GM18508 (cell line): ENCODE measurements around the gene ULK4.
"Not testable (repeated sequence)": the region's sequence is repeated elsewhere in the genome, so short reads cannot be mapped to it uniquely, and the experiment has no call there.

ENCODE experiments used
- ATAC-seq: cut with Tn5 transposase; IDR thresholded peaks from one replicate; pipeline ENCODE4 v1.9.1; 2021; ENCODE audit warnings: moderate number of reproducible peaks; ENCODE audit not compliant: insufficient read depth, unreplicated experiment

The ULK4 gene

DNA sequence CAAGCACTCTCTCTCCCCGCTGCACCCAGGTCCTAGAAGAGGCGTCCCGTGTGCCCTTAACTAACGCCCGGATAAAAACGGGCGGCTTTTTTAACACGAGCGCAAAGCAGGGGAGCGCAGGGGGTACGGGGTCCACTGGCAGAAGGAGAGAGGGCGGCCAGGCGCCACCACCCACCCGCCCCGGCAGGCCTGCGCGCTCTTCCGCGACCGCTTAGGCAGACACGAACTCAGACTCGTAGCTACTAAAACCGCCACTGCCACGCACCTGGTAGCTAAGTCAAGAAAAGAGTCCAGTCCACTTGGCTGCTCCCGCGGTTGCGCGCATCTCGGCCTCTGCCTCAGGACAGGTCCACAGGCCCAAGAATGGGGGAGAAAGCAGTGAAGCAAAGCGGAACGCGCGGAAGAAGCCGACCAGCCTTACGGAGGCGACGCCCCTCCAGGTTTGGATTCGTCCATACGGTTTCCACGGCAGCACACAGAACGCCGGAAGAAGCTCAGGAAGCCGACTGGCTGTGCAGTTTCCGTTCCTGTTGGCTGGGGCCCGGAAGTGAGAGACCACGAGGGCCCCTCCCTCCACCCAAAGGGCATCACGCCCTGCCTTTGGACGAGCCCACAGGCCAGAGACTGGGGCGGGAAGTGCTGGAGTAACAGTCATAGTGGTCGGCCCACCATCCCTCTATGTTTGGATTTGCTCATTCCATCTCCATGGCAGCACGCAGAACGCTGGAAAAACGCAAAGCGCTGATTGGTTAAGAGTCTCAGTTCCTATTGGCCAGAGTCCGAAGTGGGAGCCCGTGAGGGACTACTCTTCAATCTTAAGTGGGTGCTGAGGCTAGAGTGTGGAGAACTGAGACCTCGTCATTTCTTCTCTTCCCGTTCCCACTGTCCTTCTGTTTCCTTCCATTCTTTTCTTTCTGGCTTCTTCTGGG, at the start of gene ULK4:
Gene ULK4 (minus strand): TSS at position 353 of the 929 bp plus-strand sequence. CDS start 7,344 bp downstream, outside the sequence.
- ATAC-seq = peak; percentile 90

GRCh38 chr3:42010530-42010929, 48.6 kb upstream of the ULK4 start:
- no peak for ATAC-seq

- ATAC-seq = no peak
These were observed 47.6 kb upstream of the ULK4 start for GRCh38 chr3:42009456-42009855.

DNA sequence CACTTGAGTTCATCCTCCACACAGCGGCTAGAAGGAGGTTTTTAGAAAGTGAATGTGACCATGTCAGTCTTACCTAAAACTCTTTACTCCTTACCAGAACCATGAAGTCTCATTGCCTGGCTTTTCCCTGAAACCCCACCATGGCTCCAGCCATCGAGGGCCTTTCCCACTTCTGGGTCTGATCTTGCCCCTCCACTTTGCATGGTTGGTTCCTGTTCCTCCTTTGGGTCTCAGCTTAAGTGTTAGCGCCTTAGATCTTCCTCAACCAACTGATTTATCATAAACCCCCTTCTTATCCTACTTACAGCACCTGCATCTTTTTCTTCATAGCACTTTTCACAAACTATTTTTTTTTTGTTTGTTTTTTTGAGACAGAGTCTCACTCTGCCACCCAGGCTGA, 45.9 kb upstream of the ULK4 start:
- no peak for ATAC-seq

DNA sequence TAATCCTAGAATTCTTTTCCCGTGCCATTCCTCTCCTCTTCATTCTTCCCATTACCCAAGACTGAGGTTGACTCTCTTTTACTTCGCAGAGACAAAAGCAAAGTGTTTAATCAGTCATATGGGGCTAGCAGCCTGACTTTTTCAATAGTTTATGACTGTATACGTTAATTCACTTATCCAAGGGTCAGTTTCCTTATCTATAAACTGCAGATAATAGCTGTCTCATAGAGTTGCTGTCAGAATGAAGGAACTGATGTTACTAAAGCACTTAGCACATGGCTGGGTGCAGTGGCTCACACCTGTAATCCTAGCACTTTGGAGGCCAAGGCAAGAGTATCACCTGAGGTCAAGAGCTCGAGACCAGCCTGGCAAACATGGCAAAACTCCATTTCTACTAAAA, 43.5 kb upstream of the ULK4 start:
- no peak for ATAC-seq

DNA sequence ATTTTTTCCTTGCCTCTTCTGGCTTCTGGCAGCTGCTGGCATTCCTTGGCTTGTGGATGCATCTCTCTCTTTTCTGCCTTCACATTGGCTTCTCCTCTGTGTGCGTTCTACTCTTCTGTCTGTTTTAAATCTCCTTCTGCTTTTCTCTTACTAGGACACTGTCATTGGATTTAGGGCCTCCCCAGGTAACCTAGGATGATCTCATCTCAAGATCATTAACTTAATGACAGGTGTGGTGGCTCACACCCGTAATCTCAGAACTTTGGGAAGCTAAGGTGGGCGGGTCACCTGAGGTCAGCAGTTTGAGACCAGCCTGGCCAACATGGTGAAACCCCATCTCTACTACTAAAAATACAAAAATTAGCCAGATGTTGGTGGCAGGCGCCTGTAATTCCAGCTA, 40.9 kb upstream of the ULK4 start:
- ATAC-seq = no peak

- no peak for ATAC-seq
These were observed 39.9 kb upstream of the ULK4 start for GRCh38 chr3:42001777-42002176.

DNA sequence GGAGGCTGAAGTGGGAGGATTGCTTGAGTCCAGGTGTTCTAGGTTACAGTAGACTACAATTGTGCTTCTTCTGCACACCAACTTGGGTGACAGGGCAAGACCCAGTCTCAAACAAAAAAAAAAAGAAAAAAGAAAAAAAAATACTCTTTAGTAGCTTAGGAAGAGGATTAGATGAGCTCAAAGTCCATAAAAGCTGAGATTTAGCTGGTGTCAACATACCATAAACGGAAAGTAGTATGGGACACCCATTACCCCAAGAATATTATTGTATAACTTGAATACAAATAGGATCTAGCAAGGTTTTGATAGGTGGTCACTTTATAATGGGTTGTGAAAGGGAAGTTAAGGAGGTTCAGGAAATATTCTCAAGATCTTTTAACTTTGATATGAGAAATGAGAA, 38.0 kb upstream of the ULK4 start:
- ATAC-seq = no peak

- ATAC-seq = no peak
These were observed 36.0 kb upstream of the ULK4 start for GRCh38 chr3:41997702-41998550.

- ATAC-seq = no peak
These were observed 29.5 kb upstream of the ULK4 start for GRCh38 chr3:41991437-41991836.

- ATAC-seq = no peak
These were observed 27.6 kb upstream of the ULK4 start for GRCh38 chr3:41989518-41989917.

DNA sequence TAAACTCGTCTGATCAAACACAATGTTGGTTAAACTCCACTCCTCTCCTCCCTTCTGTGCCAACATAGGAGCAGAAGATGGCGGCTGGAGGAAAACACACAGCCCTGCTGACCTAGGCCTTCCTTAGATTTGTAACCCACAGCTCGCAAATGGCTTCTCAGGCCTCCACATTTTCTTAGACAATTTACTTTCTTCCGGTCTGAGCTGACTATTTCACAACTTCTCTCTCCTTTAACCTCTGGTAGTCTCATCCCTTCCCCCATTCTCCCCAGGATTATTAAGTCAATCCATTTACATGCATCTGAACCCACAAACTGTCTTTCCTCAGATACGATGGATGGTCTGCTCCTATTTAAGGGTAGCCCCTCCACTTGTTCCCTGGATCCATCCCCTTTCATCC, 25.7 kb upstream of the ULK4 start:
- ATAC-seq = no peak

DNA sequence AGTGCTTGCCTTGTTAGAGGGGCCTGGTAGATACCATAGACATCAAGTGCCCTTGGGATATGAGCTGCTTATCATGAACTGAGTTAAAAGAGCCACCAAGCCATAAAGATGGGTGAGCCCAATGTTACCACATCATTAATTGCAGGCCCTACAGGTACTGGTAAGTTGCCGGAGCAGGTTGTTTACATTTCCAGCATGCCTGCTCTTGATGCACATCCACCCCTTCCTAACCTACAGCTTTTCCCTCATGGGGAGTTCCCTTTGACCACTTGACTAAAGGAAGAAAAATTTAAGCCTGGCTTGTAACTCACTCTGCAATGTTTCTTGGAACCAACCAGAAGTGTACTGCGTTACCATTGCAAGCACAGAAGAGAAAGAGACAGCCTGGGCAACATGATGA, 24.7 kb upstream of the ULK4 start:
- no peak for ATAC-seq

GRCh38 chr3:41985018-41985417, 23.1 kb upstream of the ULK4 start:
- no peak for ATAC-seq

DNA sequence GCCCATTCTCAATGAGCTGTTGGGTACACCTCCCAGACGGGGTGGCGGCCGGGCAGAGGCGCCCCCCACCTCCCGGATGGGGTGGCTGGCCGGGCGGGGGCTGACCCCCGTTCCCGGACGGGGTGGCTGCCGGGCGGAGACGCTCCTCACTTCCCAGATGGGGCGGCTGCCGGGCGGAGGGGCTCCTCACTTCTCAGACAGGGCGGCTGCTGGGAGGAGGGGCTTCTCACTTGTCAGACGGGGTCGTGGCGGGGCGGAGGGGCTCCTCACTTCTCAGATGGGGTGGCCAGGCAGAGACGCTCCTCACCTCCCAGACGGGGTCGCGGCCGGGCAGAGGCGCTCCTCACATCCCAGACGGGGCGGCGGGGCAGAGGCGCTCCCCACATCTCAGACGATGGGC, 21.2 kb upstream of the ULK4 start:
- ATAC-seq = not testable (repeated sequence)

DNA sequence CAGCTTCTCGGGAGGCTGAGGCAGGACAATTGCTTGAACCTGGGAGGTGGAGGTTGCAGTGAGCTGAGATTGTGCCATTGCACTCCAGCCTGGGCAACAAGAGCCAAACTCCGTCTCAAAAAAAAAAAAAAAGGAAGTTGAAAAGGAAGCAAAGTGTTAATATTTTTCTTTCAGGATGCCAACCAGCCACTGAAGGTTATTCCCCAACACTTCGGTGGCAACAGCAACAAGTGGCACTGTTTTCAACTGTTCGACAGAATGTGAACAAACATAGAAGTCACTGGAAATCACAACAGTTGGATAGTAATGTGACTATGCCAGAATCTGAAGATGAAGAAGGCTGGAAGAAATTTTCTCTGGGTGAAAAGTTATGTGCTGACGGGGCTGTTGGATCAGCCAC, 15.5 kb upstream of the ULK4 start:
- ATAC-seq = not testable (repeated sequence)

GRCh38 chr3:41975416-41976103, 13.7 kb upstream of the ULK4 start:
- no peak for ATAC-seq

DNA sequence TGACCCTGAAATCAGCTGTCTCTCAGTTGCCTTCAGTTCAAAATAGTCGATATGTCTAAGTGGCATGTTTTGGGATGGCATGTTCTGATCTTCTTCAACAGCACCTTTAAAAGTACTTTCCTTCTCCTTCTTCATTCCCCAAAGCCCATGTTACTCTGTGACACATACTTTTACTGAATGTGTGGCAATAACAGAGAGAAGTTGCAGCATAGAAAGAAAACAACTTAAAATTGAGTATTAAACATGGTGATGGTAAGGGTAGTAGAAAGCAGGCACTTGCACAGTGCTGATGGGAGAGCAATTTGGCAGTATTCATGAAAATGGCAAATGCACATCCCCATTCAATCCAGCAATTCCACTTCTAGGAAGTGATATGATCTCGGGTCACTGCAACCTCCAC, 12.3 kb upstream of the ULK4 start:
- no peak for ATAC-seq

- no peak for ATAC-seq
These were observed 10.9 kb upstream of the ULK4 start for GRCh38 chr3:41972802-41973201.

DNA sequence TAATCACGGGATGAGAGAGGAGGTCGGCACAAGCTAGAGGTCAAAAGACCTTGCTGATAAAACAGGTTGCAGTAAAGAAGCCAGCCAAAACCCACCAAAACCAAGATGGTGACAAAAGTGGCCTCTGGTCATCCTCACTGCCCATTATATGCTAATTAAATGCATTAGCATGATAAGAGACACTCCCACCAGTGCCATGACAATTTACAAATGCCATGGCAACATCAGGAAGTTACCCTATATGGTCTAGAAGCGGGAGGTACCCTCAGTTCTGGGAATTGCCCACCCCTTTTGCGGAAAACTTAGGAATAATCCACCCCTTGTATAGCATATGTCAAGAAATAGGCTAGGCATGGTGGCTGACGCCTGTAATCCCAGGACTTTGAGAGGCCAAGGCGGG, 4.3 kb upstream of the ULK4 start:
- no peak for ATAC-seq

DNA sequence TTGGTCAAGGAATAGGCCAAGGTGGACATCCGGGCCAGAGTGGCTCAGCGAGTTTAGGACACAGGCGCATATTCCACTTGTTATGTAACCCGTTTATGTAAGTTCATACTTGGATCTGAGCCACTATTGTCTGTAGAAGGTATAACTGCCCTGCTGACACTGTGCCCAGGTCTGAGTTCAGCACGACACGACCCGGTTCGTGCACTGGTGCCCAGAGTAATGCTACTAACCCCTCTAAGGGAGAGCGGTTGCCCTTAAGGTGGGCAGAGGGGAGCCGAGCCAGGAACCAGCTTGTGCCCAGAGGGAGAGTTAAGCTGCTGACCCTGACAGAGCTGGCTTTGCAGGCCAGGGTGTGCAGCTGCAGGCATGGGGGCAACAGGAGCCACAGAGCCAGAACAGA, 1.9 kb upstream of the ULK4 start:
- ATAC-seq = no peak
